HCT116 (cell line): ENCODE measurements around the gene PIWIL4. TPM values are rescaled to one million over a fixed set of nuclear protein-coding genes. Genes with fewer than 3 reads are reported as not detected.

ENCODE experiments used
- ATAC-seq: fragments of 200-7000 bp; cut with Tn5 transposase; 2 replicates; pipeline ENCODE4 v1.9.1; 2020; ENCODE audit warnings: mild to moderate bottlenecking, moderate library complexity
- BruUV-seq: library from RNA; stranded (reverse); fragments of 400-500 nt; replicated peaks from 2 replicates; lab custom pipeline; 2021; lab: Mats Ljungman, UMichigan
- CTCF ChIA-PET: fragments of 300-600 bp; sonication (Branson Sonifier 250); formaldehyde crosslinking; loops from one replicate; lab custom pipeline; 2021; ENCODE audit warnings: antibody characterized with exemption; lab: Charles Lee
- POLR2A ChIA-PET: fragments of 300-600, 350-600 bp; sonication (Branson Sonifier 250); formaldehyde crosslinking; loops from one replicate; lab custom pipeline; 2021; ENCODE audit warnings: antibody characterized with exemption; lab: Charles Lee
- RAD21 ChIA-PET, 2 experiments: fragments of 300-600 bp; sonication (Branson Sonifier 250); formaldehyde crosslinking; loops; one replicate each; lab custom pipeline; 2023; ENCODE audit warnings: low total read pairs in 2 of 2; ENCODE audit not compliant: uncharacterized antibody in 2 of 2, unreplicated experiment in 2 of 2, low non-redundant PET in 1 of 2; lab: Charles Lee
- DNase-seq: peaks from one replicate; pipeline ENCODE4 v3.0.0-alpha.2; 2010; ENCODE audit warnings: low read depth, low spot score
- H2AFZ ChIP-seq: fragments of 200-600 bp; shearing (Covaris generic), sonication (generic); 2 replicates; pipeline ENCODE4 v1.6.1; 2017; ENCODE audit warnings: low read depth, mixed run types, mixed read lengths, antibody characterized with exemption, low read length; ENCODE audit not compliant: poor library complexity, severe bottlenecking
- H3K27ac ChIP-seq: 2 replicates; pipeline ENCODE4 v1.5.1; 2012; ENCODE audit warnings: low read depth, low read length
- H3K27me3 ChIP-seq: fragments of 200-600 bp; sonication (generic); 2 replicates; pipeline ENCODE4 v1.6.1; 2016; ENCODE audit warnings: mixed run types, low read length, mixed read lengths; ENCODE audit not compliant: insufficient read depth
- H3K36me3 ChIP-seq, 2 experiments: fragments of 200-500 bp in 1 of 2; fragments of 200-600 bp in 1 of 2; sonication (Bioruptor generic) in 1 of 2; sonication (generic) in 1 of 2; 2 replicates each; pipeline versions ENCODE4 v1.5.1 to v1.6.1; 2014 to 2016; ENCODE audit warnings: low read length in 2 of 2, inconsistent platforms in 1 of 2, mixed read lengths in 1 of 2, mixed run types in 1 of 2; ENCODE audit not compliant: insufficient read depth in 2 of 2, control insufficient read depth in 1 of 2
- H3K4me1 ChIP-seq, 2 experiments: fragments of 200-600 bp in 1 of 2; sonication (generic) in 1 of 2; 2 replicates each; pipeline versions ENCODE4 v1.5.1 to v1.6.1; 2012 to 2017; ENCODE audit warnings: low read length in 2 of 2, inconsistent platforms in 1 of 2, mild to moderate bottlenecking in 1 of 2, mixed read lengths in 1 of 2, mixed run types in 1 of 2, moderate library complexity in 1 of 2; ENCODE audit not compliant: insufficient read depth in 2 of 2, control insufficient read depth in 1 of 2
- H3K4me2 ChIP-seq: fragments of 200-600 bp; sonication (generic); 2 replicates; pipeline ENCODE4 v1.6.1; 2017; ENCODE audit warnings: mixed run types, low read length, mixed read lengths
- H3K4me3 ChIP-seq, 2 experiments: fragments of 200-600 bp in 1 of 2; sonication (generic) in 1 of 2; replicated peaks in 1 of 2; 2 replicates each; pipeline ENCODE4 v1.5.1; 2011 to 2016; ENCODE audit warnings: low read length in 2 of 2, control low read depth in 1 of 2, low read depth in 1 of 2, mild to moderate bottlenecking in 1 of 2, mixed read lengths in 1 of 2, mixed run types in 1 of 2
- H3K79me2 ChIP-seq: fragments of 200-600 bp; sonication (generic); 2 replicates; pipeline ENCODE4 v1.6.1; 2017; ENCODE audit warnings: mild to moderate bottlenecking, mixed run types, low read length, moderate library complexity, mixed read lengths; ENCODE audit not compliant: insufficient read depth
- H3K9ac ChIP-seq: fragments of 200-600 bp; sonication (generic); 2 replicates; pipeline ENCODE4 v1.6.1; 2016; ENCODE audit warnings: low read length, mixed read lengths
- H3K9me2 ChIP-seq: fragments of 200-600 bp; sonication (generic), shearing (Covaris generic); 2 replicates; pipeline ENCODE4 v1.6.1; 2017; ENCODE audit warnings: mixed run types, mild to moderate bottlenecking, moderate library complexity; ENCODE audit not compliant: insufficient read depth
- H3K9me3 ChIP-seq, 2 experiments: fragments of 200-500 bp in 1 of 2; fragments of 200-600 bp in 1 of 2; sonication (Bioruptor generic) in 1 of 2; sonication (generic) in 1 of 2; 2 replicates each; pipeline ENCODE4 v1.6.1; 2014 to 2017; ENCODE audit warnings: low read length in 2 of 2, mixed read lengths in 2 of 2, inconsistent platforms in 1 of 2, low read depth in 1 of 2, mild to moderate bottlenecking in 1 of 2, mixed run types in 1 of 2, moderate library complexity in 1 of 2; ENCODE audit not compliant: control insufficient read depth in 1 of 2, insufficient read depth in 1 of 2
- H4K20me1 ChIP-seq: fragments of 200-600 bp; sonication (generic), shearing (Covaris generic); 2 replicates; pipeline ENCODE4 v1.6.1; 2017; ENCODE audit warnings: mixed run types, mild to moderate bottlenecking, moderate library complexity; ENCODE audit not compliant: insufficient read depth
- ATF3 ChIP-seq: IDR thresholded peaks from 2 replicates; pipeline ENCODE4 v1.6.1; 2012
- CTCF ChIP-seq, 3 experiments: fragments of 200-600 bp in 1 of 3; sonication (generic) in 1 of 3; IDR thresholded peaks in 2 of 3; conservative IDR thresholded peaks in 1 of 3; 2 replicates each; pipeline ENCODE4 v1.5.1; 2012 to 2017; ENCODE audit warnings: low read depth in 2 of 3, low read length in 2 of 3, antibody characterized with exemption in 1 of 3, borderline replicate concordance in 1 of 3, control low read depth in 1 of 3, mild to moderate bottlenecking in 1 of 3, mixed read lengths in 1 of 3, mixed run types in 1 of 3, moderate library complexity in 1 of 3; ENCODE audit not compliant: insufficient read depth in 1 of 3
- EZH2 ChIP-seq: fragments of 200-600 bp; sonication (generic); IDR thresholded peaks from 2 replicates; pipeline ENCODE4 v1.6.1; 2017; ENCODE audit warnings: antibody characterized with exemption, mixed run types
- FOSL1 ChIP-seq: IDR thresholded peaks from 2 replicates; pipeline ENCODE4 v1.6.1; 2012; ENCODE audit warnings: low read depth
- JUND ChIP-seq: IDR thresholded peaks from 2 replicates; pipeline ENCODE4 v1.6.1; 2012
- RAD21 ChIP-seq: IDR thresholded peaks from 2 replicates; pipeline ENCODE4 v1.6.1; 2012; ENCODE audit warnings: low read depth, mild to moderate bottlenecking
- REST ChIP-seq: IDR thresholded peaks from 2 replicates; pipeline ENCODE4 v1.6.1; 2012; ENCODE audit warnings: low read depth
- SIN3A ChIP-seq: IDR thresholded peaks from 2 replicates; pipeline ENCODE4 v1.6.1; 2012; ENCODE audit warnings: low read depth
- SRF ChIP-seq: IDR thresholded peaks from 2 replicates; pipeline ENCODE4 v1.6.1; 2012; ENCODE audit warnings: low read depth
- TCF7L2 ChIP-seq: IDR thresholded peaks from 2 replicates; pipeline ENCODE4 v1.7.0; 2011; ENCODE audit warnings: borderline replicate concordance, inconsistent platforms; ENCODE audit not compliant: insufficient read depth, insufficient read length; ENCODE audit errors: extremely low read depth
- ZBTB33 ChIP-seq: IDR thresholded peaks from 2 replicates; pipeline ENCODE4 v1.6.1; 2011; ENCODE audit warnings: mild to moderate bottlenecking, low read length, moderate library complexity; ENCODE audit not compliant: insufficient replicate concordance; ENCODE audit errors: extremely low read depth
- ZFX ChIP-seq: fragments of 450-650 bp; IDR thresholded peaks from 2 replicates; pipeline ENCODE4 v1.6.1; 2017
- ZNF274 ChIP-seq: fragments of 200-500 bp; sonication (Bioruptor generic); IDR thresholded peaks from 2 replicates; pipeline ENCODE4 v1.6.1; 2014; ENCODE audit warnings: mild to moderate bottlenecking, low read depth, low read length, inconsistent platforms
- intact Hi-C: fragments of 100-400 bp; cut with micrococcal nuclease; formaldehyde crosslinking; loops from 2 replicates; pipeline ENCODE4 v1.10.0; 2022
- total RNA-seq: library from RNA; stranded (reverse); gene quantifications from one replicate; pipeline ENCODE4 v1.2.1, GENCODE V29; 2021; ENCODE audit not compliant: unreplicated experiment

Gene PIWIL4
- total RNA-seq, 1 experiment from 2014 or later, result 0.34 TPM

DNA sequence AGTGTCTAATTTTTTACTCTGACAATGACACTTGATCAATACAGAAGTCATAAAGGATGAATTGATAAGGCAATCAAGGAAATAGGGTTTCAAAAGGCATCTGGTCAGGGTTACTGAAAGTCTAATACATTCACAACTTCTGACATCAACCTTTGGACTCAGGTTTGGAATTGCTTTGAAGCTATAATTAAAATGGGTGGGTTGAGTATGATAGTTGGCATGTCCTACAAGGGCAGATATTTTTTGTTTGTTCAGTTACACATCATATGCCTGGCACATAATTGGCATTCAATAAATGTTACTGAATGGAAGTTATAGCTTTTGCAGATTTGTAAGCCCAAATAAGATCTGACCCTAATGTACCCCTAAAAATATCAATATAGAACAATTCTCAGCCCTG is 30.8 kb upstream of the PIWIL4 start:
- DNase-seq (no peak), ATAC-seq (no peak)
- H4K20me1 ChIP-seq, result no peaks in the 10 kb centered on the region
- no peak overlapping the region for H3K4me3 ChIP-seq
- no peaks in the 10 kb centered on the region for H3K9me3 ChIP-seq
- no peaks in the 10 kb centered on the region for H3K27me3 ChIP-seq
- H3K4me1 ChIP-seq, result peaks cover 0 to 4% of the 10 kb centered on the region in 2 experiments; a peak in 1 of 4 replicates
- no peaks in the 10 kb centered on the region for H3K9me2 ChIP-seq
- intact Hi-C loops, result no loop called here
- ChIA-PET CTCF (interaction anchor here (0.9 kb wide), 1 partner anchor 31 kb away, joined by 3 read pairs; no protein-coding TSS in a partner anchor), POLR2A (interaction anchor here (0.7 kb wide), 1 partner anchor 10 kb away, joined by 3 read pairs; no protein-coding TSS in a partner anchor), RAD21 (no interaction called here)
- TF ChIP-seq ZBTB33 (no peak), TCF7L2 (no peak), CTCF (IDR thresholded peaks at IDR 0.05 in 2 of 3, conservative IDR thresholded peaks at IDR 0.05 in 1 of 3; ENCODE audit: borderline replicate concordance in 1 of 3, insufficient read depth in 1 of 3, low read depth in 2 of 3, low read length in 2 of 3) (no peak), ZNF274 (no peak), REST (no peak), ZFX (no peak), ATF3 (no peak), EZH2 (no peak), RAD21 (no peak), JUND (no peak), SRF (no peak), FOSL1 (no peak), SIN3A (no peak)
- no peak overlapping the region for H3K27ac ChIP-seq
- no peaks in the 10 kb centered on the region for H3K79me2 ChIP-seq
- H3K4me2 ChIP-seq, result no peak overlapping the region
- H3K36me3 ChIP-seq, result no peaks in the 10 kb centered on the region
- no TSS peak for BruUV-seq
- no peak overlapping the region for H2AFZ ChIP-seq
- no peak overlapping the region for H3K9ac ChIP-seq
